Stimulated activated CD4-positive, alpha-beta T cell treated with anti-CD3 and anti-CD28 coated beads, Interleukin-4, amount 100 ng/mL, for 24 hours (primary cell): Measurements from ENCODE around the gene SYS1.

Source experiments
- DNase-seq: peaks from one replicate; pipeline ENCODE4 v3.0.0-alpha.2; 2020

The SYS1 gene

DNA sequence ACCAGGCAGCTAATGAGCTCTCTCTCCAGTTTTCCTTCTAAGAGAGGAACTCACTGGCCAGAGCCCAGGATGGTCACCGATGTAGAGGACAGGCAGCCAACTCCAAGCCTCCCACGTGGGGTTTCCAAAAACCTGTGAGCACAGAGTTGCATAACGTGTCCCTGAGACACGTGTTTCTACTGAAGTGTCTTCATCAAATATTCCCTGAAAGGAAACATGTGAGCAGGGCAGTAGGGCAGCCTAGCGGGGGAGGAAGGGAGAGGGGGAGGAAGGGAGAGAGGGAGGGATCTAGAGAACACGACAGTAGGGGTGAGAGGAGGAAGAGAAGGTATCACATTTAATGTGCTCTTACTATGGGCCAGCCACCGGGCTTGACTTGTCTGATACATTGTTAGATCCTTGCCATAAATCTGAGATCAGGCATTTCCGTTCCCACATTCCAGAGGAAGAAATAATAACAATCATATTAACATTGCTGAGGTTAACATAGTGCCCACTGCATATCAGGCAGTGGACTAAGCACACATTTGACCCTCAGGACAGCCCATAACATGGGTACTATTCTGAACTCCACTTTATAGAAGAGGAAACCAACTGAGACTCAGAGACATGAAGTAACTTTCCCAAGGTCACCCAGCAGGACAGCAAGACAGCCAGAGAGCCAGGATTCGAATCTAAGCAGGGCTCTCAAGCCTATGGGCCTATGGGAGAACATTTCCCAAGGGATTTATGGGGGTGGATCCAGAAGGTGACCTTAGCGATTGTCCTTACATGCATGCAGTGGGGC, 4.5 kb upstream of the SYS1 start:
- no peak for DNase-seq

DNA sequence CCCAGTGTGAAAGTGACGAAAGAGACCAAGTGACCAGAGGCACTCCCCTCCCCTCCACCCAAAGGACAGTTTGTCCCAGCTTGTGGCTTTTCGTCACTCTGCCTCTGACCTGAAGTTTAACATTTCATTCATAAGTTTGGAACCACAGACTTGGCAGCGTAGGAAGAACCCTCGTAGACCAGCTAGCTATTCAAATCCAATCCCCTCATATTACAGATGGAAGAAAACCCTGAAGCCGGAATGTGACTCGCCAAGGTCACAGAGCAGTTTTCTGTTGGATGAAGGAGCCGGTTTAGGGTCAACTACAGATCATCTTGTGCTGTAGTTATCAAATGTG, 3.9 kb upstream of the SYS1 start:
- no peak for DNase-seq

DNA sequence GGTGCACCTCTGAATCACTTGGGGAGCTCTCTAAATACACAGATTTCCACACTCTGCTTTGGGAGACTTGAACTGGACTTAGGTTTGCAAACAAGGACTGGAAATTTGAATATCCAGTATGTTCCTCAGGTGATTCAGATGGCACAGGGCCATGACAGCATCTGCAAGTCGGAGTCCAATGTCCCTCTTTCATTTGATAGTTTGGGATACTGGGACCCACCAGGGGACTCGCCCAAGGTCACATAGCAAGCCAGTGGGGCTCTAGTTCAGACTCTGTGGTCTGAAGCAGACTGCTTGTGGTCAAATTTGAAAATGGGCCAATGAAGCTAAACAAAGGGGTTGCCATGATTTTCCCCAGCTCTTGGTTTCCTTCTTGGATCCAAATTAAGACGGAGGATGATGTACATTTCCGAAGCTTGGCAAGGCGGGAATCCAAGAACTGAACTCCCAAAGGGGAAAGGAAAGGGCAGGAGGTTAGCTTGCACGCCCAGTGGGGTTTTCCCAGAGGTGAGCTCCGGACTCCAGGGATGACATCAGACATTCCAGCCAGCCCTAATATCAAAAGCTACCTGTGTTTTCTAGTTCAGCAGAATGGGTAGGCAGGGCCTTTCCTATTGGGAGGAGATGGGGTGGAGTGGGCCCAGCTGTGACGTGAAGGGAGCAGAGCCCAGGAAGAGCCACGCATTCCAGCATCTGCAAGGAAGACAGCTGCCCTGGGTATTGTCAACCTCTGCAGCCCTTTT, 3.4 kb upstream of the SYS1 start:
- no peak for DNase-seq

DNA sequence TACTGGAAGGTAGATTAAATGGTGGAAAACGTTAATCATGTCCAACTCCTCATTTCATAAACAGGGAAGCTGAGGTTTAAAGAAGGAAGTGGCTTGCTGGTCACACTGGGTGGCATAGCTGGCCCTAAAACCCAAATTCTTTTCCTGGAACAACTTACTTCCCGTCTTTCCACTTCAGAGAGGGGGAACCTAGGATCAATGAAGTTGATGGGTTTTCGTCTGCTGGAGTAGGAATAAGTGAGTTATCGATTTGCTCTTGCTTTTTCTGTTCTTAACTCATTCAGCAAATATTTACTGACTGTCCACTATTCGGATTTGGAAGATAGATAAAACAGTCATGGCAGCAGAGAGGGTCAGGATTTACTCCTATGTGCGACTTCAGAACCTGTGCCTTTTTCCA, 1.2 kb upstream of the SYS1 start:
- no peak for DNase-seq

DNA sequence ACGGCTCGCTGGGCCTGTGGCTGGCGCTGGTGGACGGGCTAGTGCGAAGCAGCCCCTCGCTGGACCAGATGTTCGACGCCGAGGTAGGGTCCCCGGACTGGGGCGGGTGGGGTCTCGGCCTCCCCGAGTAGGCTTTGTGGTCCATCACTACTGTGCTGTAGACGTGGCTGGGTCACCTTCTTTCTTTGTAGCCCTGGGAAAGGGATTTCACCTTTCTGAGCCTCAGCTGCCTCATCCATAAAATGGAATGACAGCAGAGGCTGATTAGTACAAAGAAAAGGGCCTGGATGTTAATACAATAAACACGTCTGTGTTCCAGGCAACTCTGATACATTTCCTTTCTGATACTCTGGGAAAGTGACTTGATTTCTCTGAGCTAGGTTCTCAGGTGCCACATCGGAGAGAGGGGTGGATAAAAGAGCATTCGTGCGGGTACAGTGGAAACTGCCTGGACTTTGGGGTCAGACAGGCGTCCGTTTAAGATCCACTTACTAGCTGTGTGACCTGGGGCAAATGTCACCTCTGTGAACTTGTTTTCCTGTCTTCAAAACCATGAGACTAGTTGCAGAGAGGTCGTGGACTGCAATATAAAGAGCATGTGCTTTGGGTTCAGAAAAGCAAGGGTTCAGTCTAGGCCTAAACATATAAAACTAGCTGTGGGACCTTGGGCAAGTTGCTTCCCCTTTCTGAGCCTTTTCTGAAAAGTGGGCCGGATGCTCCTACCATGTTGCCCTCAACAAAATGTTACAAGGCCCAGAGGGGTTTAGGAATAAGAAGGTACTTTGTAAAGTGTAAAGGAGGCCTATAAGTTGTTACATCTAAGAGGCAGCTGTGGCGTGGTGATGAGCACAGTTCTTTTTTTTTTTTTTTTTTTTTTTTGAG, 896 bp downstream of the SYS1 start:
- DNase-seq = no peak

DNA sequence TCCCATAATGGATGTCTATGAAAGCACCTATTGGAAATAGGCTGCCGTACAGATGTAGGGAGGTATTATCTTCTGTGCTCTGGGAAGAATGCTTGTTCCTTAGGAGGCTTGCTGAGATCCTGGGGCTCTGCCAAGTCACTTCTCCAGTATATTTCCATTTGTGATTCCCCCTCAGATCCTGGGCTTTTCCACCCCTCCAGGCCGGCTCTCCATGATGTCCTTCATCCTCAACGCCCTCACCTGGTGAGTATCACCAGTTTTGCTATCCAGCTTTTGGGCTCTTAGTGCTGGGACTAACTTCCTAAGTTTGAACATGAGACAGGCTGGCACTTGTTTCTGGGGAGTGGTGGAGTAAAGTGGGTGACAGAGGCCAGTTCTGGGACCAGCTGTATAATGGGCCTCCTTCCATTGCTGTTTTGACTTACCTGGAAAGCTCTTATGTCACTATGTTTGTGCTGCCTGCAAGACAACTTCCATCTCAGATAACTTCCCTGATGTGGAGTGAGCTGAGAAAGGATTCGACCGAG, 2.6 kb downstream of the SYS1 start:
- DNase-seq = no peak

DNA sequence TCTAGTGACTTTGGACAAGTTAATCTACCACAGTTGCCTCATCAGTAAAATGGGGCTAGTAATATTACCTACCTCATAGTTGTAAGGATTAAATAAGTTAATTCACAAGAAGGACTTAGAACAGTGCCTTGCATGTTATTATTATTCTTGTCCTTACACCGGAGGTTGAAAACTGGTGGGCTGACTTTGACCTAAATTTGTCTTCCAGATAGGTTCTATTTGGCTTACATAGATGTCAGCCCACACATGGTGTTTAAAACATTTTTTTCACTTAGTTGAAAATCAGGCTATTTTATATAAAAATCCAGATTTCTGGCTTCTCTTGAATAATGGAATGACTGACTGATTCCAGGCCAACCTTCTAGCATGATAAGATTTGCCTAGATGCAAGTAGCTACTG, 3.2 kb downstream of the SYS1 start:
- no peak for DNase-seq

DNA sequence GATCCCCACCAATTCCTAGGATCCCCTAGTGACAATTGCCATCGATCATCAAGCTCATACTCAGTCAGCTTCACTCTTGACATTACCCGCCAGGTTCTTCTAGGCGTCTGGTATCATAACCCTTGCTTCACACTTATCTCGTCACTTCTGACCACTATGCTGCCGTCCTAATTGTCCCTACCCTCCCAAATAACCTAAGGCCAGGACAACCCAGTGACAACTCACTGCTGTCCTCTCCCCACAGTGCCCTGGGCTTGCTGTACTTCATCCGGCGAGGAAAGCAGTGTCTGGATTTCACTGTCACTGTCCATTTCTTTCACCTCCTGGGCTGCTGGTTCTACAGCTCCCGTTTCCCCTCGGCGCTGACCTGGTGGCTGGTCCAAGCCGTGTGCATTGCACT, 3.7 kb downstream of the SYS1 start:
- no peak for DNase-seq

DNA sequence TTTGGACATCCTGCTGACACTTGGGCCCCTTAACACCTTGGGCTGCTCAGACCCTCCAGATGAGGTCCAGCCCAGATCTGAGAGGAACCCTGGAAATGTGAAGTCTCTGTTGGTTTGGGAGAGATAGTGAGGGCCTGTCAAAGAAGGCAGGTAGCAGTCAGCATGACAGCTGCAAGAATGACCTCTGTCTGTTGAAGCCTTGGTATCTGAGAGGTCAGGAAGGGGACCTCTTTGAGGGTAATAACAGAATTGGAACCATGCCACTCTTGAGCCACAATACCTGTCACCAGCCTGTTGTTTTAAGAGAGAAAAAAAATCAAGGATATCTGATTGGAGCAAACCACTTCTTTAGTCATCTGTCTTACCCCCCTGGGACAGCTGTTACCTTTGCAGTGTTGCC, 4.2 kb downstream of the SYS1 start:
- no peak for DNase-seq

DNA sequence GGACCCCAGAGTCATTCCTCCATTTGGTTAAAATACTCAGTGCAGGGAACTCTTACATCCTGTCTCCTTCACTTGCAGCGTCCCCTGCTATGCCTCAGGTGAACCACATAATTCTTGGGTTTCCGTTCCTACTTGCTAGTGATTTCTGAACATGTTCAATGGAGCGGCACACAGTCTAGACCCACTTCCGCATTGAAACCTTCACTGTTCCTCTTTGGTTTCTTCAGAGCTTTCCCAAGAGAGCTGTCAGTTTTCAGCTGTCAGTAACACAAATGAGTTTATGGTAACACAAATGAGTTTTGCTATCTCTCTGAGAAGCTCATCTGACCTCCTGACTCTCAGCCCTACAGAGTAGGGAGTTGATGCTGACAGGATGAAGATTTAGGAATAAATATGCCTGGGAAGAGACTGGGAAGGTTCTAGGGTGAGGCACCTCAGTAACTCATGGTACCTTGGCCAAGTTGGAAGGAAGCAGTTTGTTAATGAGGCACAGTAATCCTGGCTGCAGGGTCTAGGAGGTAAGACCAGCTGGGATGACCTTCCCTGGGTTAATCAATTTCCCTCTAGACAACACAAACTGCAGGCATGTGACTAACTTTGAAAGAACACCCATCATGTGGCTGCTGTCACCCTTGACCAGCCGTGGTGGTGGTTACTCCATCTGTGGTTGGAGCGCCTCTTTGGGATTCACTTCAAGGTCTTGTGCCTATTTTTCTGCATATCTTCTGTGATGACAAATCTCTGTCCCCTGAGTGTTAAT, 5.4 kb downstream of the SYS1 start:
- peak; percentile 37 for DNase-seq

DNA sequence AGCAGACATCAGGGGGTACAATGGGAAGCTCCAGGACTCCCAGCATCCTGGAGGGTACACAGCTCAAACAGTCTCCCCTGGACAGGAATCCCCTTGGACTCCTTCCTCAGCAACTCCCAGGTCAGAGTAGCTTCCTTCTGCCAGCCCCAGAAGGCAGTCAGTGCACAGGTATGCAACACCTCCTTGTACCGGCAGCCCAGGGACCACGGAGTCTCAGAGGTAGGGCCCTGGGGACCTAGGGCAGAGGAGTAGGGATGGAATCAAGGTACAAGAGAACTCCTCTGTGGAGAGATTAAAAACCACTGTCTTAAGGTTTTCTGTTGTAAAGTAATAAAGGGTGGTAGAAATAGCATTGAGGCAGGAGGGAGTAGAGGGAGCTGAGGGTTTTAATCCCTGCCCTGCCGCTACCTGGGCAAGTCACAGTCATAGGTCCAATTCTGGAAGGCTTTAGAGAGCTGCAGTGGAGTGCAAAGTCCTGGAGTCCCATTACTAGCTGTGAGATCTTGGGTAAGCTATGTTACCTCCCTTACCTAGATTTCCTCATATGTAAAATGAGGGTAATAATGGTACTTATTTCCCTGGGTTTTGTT, 7.7 kb downstream of the SYS1 start:
- DNase-seq = no peak

DNA sequence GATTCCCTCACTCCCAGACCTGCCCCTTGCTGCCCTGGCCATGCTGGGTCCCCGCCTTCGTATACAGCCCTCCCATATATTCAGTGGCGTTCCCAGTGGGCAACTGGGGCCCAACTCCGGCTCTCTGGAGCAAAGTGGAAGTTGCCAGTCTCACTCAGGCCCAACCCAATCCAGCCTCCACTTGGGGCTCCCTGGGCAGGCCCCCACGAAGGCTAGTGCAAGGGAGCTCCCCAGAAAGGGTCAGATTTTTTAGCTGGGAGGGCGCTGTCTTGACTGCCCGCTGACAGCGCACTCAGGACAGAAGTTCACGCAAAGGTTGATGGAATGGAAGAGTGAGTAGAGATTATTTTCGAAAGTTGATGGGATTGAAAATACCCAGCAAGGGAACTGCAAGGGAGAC, 9.3 kb downstream of the SYS1 start:
- DNase-seq = no peak

DNA sequence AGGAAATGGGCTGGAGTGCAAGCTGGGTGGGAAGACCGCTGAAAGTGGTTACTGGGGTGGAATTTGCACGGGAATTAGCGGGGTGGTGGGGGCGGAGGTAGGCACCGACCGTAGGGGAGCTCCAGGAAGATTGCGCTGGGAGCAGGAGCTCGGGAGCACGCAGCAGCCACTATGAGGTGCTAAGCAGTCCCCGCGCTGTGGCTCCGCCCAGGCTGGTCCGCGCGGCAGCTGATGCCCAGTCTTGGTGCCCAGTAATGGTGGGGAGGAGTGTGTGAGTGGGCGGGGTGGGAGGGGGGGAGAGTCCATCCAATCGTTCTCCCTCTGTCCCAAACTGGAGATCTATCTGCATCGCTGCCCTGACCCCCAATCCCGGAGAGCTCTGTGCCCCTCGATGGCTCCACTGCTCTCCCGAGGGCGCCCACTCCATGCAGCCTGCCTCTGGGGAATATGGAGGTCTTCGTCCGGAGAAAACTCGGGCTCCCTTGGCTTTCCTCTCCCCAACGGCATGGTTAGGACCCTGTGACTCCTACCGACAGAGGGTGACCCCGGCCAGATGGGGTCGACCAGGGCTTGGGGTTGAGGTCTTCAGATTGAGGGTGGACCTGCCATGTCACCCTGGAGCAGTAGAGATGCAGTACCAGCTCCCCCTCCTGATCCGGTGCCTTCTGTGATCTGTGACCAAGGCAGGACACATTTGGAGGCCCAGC, 9.8 kb downstream of the SYS1 start:
- DNase-seq = no peak

DNA sequence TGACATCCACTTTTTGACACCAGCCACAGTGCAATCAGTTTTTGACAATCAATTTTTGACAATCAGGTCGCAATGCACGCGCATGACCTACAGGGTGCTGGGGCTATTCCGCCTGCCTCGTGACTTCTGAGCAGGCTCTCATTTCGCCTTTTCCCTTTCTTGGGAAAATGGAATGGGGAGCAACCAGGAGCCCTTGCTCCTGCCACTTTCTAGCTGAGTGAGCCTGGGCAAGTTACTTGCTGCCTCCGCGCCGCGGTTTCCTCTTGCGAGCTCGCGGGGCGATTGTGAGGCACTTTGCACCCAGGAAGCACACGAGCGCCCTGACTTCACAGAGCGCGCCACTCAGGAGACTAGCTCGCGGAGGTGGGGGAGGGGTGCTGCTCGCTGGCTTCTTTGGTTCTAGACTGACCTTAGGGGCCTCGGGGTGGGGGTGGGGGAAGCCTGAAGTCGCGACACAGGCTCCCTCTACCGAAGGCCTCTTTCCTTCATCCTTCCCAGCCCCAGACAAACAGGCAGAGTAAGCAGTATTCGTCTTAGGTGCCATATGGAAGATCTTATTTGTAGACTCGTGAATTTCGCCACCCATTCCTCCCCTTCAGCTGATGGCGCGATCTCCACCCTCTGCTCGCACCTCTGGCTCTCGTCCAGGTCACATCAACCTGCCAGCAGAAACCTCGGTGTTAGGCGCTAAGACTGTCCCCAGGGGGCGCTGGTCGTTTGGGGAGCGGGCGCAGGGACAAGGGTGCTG, 10.6 kb downstream of the SYS1 start:
- DNase-seq = peak; percentile 93

DNA sequence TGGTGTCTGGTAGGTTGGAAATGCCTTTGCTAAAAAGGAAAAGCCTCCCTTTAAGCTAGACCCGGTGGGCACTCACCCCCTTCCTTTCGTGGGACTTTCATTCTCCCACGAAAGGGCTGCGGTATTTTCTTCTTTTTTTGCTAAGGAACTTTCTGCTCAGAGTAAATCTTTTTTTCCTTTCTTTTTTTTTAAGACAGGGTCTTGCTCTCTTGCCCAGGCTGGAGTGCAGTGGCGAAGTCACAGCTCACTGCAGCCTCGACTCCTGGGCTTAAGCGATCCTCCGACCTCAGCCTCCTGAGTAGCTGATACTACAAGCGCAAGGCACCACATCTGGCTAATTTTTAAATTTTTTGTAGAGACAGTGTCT, 11.1 kb downstream of the SYS1 start:
- DNase-seq = no peak

DNA sequence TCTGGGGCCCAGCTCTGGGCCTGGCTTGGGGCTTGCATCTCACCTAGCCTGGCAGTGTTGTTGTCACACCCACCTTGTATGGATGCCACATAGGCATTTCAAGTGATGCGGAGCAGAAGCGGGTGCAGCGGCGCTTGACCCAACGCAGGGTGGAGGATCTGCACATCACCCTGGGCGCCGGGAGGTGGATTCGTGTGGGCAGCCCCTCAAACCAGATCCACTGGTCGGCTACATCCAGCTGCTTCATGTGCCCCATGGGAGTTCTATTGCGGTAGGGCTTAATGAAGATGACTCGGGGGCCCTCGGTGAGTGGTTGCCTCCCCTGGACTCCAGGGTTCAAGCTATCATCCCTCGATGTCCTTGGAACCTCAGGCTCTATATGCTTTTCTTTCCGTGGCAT, 12.0 kb downstream of the SYS1 start:
- no peak for DNase-seq

DNA sequence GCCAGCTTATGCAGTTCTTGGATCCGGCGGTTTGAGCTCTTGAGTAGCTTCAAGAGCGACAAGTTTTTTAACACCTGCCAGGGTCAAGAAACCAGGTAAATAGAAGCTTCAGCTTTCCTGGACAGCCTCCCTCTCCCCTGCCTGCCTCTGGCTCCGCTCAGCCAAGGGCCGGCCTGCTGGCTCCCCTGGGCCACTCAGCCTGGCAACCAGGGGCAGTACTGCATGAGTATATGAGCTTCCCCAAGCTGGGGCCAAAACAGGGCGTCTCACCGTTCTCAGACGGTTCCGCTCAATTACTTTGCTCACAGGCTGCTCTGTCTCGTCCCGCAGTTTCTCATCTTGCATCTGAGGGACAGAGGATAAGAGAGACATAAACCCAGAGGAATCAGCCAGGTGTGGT, 14.3 kb downstream of the SYS1 start:
- no peak for DNase-seq

DNA sequence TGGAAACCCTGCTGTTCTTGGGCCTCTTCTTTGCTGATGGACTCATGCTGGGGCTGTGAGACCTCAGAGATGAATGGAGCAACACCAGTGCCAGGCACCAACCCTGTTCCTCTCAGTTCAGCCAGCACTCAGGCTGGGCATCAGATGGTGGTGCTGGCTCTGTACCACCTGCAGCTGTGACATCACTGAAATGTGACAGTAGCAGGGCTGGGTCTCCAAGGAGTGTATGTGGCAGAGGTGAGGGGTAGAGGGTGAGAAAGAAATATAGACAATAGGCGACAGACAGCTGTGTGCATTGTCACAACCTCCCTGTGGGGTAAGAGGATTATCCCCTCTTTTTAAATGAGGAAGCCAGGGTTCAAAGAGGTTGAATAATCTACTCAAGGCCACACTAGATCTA, 15.2 kb downstream of the SYS1 start, which contains the start of gene TP53TG5:
TP53TG5 (minus strand) TSS at position 135 of the 400 bp plus-strand sequence; CDS start at position 46, 89 bp downstream.
- DNase-seq = no peak

DNA sequence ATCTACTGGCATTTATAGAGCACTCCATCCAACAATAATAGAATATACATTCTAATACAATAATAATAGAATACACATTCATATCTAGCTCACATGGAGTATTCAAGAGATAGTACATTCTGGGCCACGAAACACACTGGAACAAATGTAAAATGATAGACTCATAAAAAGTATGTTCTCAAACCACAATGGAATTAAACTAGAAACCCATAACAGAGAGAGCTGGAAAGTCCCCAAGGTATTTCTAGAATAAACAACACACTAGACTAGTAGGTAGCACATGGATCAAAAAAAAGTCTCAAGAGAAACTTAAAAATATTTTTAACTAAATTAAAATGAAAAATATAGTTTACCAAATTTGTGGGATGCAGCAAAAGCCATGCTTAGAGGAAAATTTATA, 24.3 kb downstream of the SYS1 start:
- DNase-seq = no peak

DNA sequence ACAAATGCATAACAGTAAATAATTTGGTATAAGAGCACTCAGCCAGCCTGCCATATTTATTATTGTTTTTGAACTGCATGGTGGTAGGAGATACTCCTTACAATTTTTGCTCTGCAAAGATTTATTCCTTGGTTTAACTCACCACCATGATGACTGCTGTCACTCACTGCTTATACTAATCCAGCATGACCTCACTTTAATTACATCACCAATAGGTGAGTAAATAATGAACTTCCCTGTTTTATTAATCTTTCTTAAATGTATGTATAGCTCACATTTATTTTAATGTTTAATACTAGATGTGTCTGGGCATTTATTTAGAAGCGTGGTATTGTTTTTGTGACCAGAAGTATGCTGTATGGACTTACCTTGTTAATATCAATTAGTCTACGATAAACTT, 28.0 kb downstream of the SYS1 start:
- DNase-seq = no peak

DNA sequence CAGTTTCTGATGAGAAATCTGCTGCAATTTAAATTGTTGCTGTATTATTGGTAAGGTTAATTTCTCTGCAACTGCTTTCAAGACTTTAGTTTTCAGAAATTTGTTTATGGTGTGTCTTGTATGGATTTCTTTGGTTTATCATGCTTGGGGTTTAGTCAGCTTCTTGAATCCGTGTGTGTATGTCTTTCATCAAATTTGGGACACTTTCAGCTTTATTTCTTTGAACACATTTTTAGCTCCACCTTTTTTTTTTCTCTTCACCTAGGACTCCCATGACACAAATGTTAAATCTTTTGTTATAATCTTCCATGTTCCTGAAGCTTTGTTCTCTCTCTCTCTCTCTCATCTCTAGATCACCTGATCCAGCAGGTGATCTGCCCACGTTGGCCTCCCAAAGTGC, 28.6 kb downstream of the SYS1 start:
- no peak for DNase-seq
